ENCODE data around the gene NIT1.

NIT1 gene

DNA sequence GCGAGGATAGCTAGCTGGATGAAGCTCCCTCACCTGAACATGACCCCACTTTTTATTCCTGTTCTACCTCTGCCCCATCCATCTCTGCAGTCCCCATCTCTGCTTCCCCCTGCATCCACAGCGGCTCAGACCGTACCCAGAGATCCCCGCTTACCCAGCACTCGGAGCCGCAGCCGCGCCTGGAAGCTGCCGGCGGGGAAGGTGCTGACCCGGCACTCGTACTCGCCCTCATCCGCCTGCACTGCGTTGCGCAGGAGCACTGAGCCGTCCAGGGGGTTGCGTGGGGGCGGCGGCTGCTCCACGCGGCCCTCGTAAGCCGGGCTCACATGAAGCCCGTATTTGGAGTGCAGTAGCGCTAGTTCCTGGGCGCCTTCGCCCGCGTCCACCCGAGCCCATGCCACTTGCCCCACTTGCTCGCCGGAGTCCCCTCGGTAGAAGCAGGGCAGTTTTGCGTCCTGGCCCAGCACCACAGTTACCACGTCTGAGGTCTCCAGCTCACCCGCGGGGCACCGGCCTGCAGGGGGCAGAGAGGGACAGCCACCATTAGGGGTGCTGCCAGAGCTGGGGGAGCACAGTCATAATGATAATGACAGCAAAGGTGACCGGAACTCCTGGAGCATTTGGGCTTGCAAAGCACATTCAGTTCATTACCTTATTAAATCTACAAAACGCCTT lies 38.3 kb upstream of the NIT1 start:
- POLR2A ChIA-PET, result no interaction called here
- CTCF ChIA-PET, result interaction anchor here (1.2 to 9.2 kb wide), 5 partner anchors 9 to 68 kb away, joined by 3 to 91 read pairs (median 3); partner anchors contain the start of genes KLHDC9 and NECTIN4
- TF ChIP-seq, protein P1, sequence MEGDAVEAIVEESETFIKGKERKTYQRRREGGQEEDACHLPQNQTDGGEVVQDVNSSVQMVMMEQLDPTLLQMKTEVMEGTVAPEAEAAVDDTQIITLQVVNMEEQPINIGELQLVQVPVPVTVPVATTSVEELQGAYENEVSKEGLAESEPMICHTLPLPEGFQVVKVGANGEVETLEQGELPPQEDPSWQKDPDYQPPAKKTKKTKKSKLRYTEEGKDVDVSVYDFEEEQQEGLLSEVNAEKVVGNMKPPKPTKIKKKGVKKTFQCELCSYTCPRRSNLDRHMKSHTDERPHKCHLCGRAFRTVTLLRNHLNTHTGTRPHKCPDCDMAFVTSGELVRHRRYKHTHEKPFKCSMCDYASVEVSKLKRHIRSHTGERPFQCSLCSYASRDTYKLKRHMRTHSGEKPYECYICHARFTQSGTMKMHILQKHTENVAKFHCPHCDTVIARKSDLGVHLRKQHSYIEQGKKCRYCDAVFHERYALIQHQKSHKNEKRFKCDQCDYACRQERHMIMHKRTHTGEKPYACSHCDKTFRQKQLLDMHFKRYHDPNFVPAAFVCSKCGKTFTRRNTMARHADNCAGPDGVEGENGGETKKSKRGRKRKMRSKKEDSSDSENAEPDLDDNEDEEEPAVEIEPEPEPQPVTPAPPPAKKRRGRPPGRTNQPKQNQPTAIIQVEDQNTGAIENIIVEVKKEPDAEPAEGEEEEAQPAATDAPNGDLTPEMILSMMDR (IDR thresholded peaks at IDR 0.05; ENCODE audit: control extremely low read depth, extremely low read depth, low read depth, missing control alignments), result no peak
- no peak for DNase-seq (ENCODE audit: extremely low spot score)

DNA sequence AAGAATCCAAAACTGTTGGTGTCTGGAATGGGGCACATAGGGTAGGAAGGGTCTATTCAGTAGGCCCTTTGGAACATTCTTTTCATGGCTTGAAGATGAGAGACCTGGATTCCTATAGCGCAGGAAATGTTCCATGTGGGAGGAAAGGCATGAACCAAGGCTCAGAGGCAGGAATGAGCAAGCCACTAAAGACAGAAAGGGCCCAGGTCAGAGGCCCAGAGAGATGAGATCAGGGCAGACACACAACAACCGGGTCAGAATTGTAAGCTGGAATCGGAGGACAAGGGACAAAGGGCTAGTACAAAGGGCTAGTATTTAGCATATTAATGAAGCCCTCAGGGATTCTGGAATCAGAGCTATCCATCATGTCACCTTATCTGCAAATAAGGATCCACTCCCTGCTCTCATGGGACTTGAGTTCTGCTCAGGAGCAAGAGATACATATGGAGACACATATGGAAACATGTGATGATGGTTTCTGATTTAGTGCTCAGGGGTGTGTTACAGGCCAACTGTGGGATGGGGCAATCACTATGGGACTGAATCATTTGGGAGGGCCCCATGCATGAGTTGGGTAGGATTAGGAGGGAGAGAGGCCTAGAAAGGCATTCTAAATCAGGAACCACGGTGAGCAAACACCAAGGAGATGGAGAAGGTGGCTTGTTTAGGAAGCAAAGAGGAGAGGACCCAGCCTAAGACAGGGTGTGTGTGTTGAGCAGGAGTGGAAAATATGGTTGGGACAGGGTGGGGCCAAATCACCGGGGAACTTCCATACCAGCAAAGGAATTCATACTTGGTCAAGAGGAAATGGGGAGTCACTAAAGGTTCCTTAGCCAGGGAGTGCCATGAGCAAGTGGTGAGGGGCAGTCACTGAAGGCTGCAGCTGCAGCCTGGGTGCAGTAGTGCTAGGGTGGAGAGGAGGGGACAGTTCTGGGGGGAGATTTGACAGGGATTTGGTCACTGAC lies 37.2 kb upstream of the NIT1 start:
- ChIA-PET POLR2A (no interaction called here), CTCF (interaction anchor here (0.7 to 9.2 kb wide), 4 partner anchors 9 to 303 kb away, joined by 3 to 91 read pairs (median 5); partner anchors contain the start of gene KLHDC9)
- no peak for DNase-seq (ENCODE audit: extremely low spot score)
- TF ChIP-seq, protein P1 (IDR thresholded peaks at IDR 0.05; ENCODE audit: control extremely low read depth, extremely low read depth, low read depth, missing control alignments), result no peak

DNA sequence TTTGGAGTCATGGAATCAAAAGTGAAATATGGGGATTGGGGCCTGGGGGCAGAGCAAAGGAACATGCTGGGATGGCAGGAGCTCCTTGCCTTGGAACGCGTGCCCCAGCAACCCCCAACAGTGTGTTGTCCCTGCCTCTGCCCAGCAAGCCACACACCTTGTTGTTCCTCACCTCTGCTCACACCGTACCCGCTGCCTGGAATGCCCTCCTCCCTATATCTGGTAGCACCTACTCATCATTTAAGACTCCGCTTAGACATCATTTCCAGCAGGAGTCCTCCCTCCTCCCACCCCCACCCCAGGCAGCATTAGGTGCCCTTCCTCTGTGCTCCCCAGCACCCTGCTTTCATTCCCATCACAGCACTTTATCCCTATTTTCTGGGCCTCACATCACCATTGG lies 36.4 kb upstream of the NIT1 start:
- DNase-seq (ENCODE audit: extremely low spot score), result no peak
- CTCF ChIA-PET, result interaction anchor here (0.7 to 9.2 kb wide), 5 partner anchors 8 to 304 kb away, joined by 3 to 91 read pairs (median 6); partner anchors contain the start of genes ARHGAP30 and KLHDC9
- POLR2A ChIA-PET, result no interaction called here

DNA sequence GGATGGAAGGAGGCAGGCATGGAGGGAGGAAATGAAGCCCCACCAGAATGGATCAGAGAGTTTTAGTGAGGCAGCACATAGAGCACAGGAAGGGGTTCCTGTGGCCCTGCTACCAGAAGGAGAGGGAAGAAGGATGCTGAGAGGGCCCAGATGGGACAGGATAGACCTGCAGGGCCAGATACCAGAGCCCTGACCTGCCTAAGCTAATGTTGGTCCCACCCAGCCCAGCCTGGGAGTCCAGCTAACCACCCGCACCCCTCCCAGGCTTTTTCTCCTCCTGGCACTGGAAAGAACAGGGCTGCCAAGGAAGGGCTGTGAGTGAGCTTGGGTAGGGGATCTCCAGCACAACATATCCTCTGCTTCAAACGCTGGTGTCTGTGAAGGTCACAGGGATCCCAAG lies 35.4 kb upstream of the NIT1 start:
- no peak for DNase-seq (ENCODE audit: extremely low spot score)
- CTCF ChIA-PET, result interaction anchor here (0.8 to 9.2 kb wide), 7 partner anchors 9 to 305 kb away, joined by 3 to 91 read pairs (median 3); partner anchors contain the start of genes ARHGAP30, DEDD and KLHDC9
- TF ChIP-seq, protein P1 (IDR thresholded peaks at IDR 0.05; ENCODE audit: control extremely low read depth, extremely low read depth, low read depth, missing control alignments), result no peak
- POLR2A ChIA-PET, result no interaction called here

More for the DNA sequence above, 36.4 kb upstream of the NIT1 start:
- TF ChIP-seq, protein P1 (IDR thresholded peaks at IDR 0.05; ENCODE audit: control extremely low read depth, extremely low read depth, low read depth, missing control alignments), result no peak

DNA sequence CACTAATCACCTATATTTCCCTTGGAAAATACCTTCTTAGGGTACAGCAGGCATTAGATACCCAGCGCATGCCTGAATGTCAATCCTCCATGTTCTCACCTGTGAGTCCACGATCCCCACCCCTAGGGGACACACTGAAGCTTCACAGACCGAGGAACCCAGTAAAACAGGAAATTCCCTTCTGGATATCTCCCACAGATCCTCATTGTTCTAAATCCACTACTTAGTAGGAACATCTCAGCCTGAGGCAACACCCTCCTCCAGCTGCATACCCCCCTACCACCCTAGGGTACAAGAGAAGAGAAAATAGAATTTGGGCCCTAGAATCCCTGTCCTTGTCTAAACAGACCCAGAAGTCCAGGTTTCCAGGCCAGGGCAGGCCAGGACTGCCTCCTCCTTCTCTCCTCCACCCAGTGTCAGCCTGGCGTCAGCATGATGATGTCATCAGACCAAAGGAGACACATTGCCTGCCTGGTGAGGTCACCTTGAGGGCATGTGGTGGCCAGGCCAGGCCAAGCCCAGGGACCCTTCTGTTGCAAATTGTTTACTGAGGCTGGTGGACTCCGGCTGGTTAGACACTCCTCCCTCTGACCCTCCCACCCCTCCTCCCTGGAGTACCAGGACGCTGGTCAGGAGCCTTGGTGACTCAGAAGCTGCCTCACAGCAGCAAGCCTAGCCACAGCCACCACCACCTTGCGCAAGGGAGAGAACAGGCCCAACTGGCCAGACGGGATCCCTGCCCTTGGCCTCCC lies 34.7 kb upstream of the NIT1 start:
- TF ChIP-seq, protein P1 (IDR thresholded peaks at IDR 0.05; ENCODE audit: control extremely low read depth, extremely low read depth, low read depth, missing control alignments), result no peak
- ChIA-PET CTCF (interaction anchor here (1.0 to 9.2 kb wide), 5 partner anchors 10 to 57 kb away, joined by 3 to 91 read pairs (median 3); partner anchors contain the start of genes ARHGAP30, DEDD and KLHDC9), POLR2A (no interaction called here)
- no peak for DNase-seq (ENCODE audit: extremely low spot score)
